NCI-H2107 treated with DMSO at 0.1 percent for 48 hours (cell line): ENCODE measurements around the gene LRR1.
A peak's percentile ranks its signal among the peaks of the same experiment; 100 is the strongest.
"Not testable (repeated sequence)": the region's sequence is repeated elsewhere in the genome, so short reads cannot be mapped to it uniquely, and the experiment has no call there.

Source experiments
- DNase-seq: peaks from one replicate; lab custom pipeline; 2025; ENCODE audit not compliant: unreplicated experiment; lab: John Stamatoyannopoulos, UW

LRR1 gene

DNA sequence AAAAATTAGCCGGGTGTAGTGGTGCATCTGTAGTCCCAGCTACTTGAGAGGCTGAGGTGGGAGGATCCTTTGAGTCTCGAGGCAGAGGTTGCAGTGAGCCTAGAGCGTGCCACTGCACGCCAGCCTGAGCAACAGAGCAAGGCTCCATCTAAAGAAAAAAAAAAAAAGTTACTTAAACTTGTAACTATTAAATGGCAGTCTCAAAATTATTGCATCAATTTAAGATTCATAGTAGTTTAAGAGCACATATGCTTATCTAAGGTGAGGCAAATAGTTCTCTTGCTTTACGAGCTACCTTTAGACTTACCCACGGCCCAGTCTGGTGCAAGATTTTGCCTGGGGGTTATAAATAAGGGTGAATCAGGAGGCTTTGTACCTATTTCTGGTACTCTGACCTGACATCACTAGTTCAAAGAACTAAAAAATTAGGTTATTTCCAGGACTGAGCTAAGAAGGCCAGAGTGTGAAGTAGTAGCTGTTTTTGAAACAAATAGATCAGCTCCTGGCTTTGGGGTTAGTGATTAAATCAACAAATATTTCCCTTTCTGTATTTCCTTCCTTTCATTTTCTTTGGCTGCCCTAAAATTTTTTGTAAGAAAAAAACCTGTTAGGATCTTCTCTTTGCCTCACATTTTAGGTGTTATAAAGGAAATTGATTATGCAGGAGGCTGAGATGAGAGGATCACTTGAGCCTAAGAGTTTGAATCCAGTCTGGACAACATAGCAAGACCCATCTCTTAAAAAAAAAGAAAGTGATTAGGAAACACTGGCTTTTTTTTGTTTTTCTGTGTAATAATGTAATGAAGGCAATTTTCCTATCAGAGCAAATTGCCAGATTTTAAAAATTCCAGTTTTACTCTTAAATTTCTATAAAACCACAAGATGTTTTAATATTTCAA, 25.4 kb downstream of the LRR1 start:
- no peak for DNase-seq

DNA sequence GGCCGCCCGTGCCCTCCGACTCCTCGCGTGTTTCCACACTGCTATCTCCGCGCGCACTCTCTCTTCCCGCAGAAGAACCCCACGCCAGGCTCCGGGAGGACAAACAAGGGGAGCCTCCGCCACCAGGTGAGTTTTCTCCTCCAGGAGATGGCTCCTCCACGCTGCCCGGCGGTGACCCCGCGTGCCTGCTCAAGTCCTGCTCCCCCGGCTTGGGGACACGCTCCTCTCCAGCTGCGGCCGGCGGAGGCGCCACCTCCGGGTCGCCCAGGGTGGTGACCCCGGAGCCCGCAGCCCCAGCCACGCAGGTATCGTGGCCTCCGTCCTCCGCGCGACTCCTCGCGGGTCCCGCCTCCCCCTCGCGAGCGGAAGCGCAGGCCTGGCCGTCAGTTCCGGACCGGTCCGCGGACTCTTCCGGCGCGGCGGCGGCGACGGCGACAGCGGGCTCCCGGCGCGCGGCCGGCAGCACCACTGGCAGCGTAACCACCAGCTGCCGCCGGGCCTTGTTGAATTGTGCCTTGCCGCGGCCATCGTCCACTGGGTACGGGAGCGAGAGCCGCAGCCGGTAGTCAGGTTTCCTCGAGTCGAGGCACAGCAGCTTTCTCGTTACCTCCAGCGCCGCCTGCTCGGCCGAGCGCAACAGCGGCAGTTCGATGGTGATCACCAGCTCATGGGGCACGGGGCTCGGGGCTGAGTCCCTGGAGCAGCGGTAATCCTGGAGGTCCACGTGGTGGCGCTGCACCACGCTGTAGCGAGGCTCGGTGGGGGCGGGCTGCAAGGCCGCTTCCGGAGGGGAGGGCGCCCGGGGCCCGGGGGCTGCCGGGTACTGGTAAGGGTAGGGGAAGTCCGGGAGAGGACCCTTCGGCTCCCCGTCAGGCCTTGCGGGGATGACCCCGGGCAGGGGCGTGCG, 35.2 kb downstream of the LRR1 start:
- DNase-seq: peak; percentile 92

DNA sequence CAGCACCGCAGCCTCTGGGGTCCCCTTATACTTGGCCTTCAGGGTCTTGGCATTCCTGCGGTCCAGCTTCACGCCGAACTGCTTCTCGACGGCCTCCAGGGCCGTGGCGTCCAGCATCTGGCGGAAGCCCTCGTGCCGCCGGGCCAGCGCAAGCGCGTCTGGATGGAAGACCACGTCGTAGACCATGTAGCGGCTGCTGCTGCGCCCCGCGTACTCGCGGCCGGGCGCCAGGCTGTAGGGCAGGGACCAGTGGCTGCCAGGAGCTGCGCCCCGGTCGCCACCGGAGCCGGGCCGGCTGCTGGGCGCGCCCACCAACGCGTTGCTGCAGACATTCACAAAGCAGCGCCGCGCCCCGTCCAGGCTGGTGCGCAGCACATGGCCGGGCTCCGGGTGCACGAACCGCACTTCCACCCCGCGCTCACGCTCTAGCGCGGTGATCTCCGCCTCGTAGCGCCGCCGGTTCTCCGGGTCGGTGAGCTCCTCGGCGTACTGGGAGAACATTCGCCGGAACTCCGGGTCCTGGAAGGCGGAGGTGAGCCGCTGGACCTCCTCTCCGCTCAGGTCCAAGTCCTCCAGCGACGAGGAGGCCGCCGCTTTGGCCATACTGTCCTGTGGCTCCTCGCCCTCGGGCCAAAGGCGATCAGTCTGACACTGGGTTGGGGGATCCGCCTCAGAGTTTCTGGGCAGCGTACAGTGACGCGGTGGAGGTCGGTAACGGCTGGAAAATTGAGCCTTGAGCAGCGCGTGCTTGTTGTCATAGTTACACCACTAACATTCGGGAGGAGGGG, 36.0 kb downstream of the LRR1 start, which contains the start of gene DNAAF2:
DNAAF2 (minus strand) TSS at position 698 of the 788 bp plus-strand sequence; CDS start at position 603, 95 bp downstream.
- peak; percentile 84 for DNase-seq

DNA sequence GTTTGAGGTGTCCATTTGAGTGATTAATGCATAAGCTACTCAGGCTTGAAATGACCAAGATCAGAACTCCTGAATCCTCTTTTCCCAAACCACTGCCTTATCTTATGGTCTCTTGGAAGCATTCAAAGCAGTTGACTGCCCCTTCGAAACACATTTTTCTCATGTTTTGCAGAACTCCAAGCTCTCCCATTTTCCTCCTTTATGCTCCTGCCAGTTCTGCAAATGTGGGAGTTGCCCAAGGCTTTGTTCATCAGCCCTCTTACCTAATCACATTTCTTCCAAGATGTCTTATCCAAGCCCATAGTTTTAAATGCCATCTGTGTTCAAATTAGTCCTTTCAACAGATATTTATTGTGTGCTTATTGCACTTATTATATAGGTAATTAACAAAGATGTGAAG, 38.1 kb downstream of the LRR1 start:
- no peak for DNase-seq

DNA sequence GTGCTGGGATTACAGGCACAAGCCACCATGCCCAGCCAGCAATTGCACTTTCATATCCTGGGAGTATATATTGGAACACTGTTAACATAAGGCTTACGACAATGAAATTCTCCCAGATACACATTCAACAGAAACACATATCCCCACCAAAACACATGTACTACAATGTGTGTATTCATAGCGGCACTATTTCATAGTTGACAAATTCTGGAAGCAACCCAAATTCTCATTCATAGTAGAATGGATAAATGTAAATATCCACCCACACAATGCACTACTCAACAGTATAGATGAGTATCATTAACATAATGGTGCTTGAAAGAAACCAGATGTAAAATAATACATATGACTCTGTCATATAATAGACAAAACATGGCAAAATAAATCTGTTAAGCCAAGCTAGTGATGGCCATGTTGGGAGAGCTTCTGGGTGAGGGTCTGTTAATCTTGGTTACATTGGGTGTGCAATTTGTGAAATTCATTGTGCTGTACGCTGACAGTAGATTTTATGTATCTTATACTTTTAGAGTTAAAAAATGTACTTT, 38.9 kb downstream of the LRR1 start:
- no peak for DNase-seq

DNA sequence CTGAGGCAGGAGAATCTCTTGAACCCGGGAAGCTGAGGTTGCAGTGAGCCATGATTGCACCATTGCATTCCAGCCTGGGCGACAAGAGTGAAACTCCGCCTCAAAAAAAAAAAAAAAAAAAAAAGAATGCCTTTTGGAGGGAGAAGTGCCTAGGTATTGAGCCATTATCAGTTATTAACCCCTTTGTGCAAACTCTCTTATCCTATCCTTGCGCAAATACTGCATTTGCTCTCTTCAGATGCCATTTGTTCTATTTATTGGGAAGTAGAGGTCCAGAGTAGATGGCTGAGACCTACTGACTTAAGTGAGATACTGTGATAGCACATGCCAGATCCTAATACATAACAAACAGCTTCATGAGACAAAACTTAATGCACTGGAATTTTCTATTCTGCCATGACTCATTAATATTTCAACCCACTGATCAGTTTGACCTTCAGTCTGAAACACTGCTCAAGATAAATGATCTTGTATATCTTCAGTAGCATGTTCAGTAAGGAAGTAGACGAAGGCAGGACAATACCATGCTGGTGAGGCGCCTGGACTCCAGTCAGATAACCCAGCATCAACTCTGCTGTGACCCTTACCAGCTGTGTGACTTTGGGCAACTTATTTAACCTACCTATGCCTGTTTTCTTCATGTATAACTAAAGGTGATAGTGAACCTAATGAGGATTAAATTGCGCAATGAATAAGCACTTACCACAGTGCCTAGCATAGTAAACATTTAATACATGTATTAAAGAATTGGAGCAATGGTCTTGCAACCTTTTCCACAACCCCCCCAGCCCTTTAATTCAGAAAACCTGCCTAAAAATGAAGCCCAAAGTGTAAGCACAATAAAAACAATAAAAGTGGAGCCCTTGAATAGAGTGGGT, 42.0 kb downstream of the LRR1 start:
- DNase-seq: no peak

DNA sequence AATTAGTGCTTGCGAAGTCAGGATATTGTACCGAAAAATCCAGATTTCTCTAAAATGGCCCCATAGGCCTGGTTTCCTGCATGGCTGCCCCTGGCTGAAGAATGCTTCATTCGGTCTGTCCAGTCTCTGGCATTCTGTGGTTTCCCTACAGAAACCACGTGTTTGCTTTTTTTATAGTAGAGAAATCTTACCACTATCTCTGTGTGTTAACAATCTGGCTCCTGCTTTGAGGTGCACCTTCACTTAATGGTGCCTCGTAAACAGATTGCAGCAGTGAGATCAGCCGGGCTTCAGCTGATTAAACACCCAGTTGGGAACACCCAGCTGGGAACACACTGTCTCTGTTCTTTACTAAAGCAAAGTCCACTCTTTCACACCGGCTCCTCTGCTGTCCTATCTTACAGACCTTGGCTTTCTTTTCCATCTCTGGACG, 43.0 kb downstream of the LRR1 start:
- DNase-seq: no peak

DNA sequence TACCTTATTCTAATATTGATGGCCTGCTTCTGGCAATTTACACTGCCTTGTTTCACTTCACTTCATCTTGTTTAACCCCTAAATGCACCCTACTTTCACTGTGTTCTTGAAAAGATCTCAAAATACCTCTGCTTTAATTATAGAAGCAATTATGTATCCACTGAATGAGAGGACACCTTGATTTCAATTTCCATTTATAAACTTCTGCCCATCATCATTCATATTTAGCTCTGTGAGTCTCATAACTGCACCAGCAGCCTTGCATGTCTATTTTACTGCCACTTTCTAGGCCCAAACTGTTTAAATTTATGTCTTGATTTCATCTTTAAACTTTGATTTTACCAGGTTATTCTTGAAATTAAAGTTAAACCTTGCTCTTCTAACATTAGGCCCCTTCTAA, 43.4 kb downstream of the LRR1 start:
- no peak for DNase-seq

DNA sequence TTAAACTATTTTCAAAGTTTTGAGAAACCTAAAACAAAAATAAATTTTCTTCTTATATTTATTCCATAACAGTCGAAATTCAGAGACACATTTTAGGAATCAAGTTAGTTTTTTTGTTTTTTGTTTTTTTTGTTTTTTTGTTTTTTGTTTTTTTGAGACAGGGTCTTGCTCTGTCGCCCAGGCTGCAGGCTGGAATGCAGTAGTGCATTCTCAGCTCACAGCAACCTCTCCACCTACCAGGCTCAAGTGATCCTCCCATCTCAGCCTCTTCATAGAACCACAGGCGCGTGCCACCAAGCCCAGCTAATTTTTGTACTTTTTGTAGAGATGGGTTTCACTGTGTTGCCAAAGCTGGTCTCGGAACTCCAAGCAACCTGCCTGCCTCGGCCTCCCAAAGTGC, 54.8 kb downstream of the LRR1 start:
- DNase-seq: no peak

DNA sequence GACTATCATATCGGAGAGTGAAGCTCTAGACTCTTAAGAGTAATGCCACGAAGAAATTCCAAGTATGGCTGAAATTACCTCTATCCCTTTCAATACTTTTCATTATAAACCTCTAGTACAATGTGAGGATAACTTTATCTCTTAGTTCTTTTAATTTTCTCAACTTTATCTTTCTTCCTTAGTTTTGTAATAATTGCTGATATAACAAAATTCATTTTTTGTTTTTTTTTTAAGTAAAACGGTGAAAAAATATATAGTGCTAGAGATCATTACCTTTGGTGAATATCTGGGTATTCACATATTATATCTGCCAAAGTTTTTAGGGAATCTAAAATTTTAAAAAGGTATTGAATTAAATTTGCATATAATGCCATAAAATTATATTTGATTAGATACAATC, 55.8 kb downstream of the LRR1 start:
- DNase-seq: no peak

DNA sequence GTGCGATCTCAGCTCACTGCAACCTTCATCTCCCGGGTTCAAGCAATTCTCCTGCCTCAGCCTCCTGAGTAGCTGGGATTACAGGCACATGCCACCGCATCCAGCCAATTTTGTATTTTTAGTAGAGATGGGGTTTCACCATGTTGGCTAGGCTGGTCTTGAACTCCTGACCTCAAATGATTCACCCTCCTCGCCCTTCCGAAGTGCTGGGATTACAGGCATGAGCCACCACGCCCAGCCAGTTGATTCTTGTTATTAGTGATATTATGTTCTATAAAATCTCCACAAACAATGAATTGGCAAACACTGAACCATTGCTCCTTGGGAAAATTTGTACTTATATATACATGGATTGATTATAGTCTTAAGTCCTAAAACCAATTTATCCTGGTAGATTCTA, 58.8 kb downstream of the LRR1 start:
- not testable (repeated sequence) for DNase-seq

DNA sequence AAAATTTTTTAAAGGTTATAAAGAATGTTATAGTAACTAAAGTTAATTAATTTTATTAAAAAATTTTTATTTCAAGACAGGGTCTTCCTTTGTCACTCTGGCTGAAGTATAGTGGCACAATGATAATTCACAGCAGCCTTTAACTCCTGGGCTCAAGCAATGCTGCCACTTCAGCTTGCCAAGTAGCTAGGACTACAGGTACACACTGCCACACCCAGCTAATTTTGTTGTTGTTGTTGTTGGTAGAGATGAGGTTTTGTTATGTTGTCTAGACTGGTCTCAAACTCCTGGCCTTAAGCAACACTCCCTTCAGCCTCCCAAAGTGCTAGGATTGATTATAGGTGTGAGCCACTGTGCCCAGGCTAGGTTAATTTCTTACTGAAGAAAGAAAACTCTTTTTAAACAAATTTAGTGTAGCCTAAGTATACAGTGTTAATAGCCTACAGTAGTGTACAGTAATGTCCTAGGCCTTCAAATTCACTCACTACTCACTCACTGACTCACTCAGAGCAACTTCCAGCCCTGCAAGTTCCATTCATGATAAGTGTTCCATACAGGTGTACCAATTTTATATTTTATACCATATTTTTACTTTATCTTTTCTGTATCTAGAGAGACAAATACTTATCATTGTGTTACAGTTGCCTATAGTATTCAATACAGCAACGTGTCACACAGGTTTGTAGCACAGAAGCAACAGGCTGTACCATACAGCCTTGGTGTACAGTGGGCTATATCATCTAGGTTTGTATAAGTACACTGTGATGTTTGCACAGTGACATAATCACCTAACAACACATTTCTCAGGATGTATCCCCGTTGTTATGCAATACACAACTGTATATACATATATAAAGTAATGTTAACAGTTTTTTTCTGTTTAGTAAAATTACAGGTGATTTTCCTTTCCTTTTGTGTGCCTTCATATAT, 61.1 kb downstream of the LRR1 start:
- no peak for DNase-seq
